ENCODE results near the gene LYPD5. TPM values are rescaled to one million over a fixed set of nuclear protein-coding genes. Genes with fewer than 3 reads are reported as not detected.

LYPD5 gene
- total RNA-seq, 3 donors from 2014 or later: 0.61 to 4.8 (median 3.9) TPM

- intact Hi-C loops (cut with DNase I, micrococcal nuclease): no loop called here
- TF ChIP-seq CTCF (IDR thresholded peaks at IDR 0.05): no peak
- no peak for ATAC-seq
- peaks cover 6% of the 10 kb centered on the region for H3K4me1 ChIP-seq (ENCODE audit: low read depth)
- no peaks in the 10 kb centered on the region for H3K36me3 ChIP-seq (ENCODE audit: low read depth)
- no peak overlapping the region for H3K4me3 ChIP-seq
- H3K9me3 ChIP-seq: no peaks in the 10 kb centered on the region
- peak in 1 of 3 donors; percentile 60 for DNase-seq
Measured at GRCh38 chr19:43789029-43789428, 13.2 kb downstream of the LYPD5 start.

- Histone ChIP-seq H3K4me1 (ENCODE audit: low read depth) (peaks cover 14% of the 10 kb centered on the region), H3K4me3 (no peak overlapping the region), H3K9me3 (no peaks in the 10 kb centered on the region), H3K36me3 (ENCODE audit: low read depth) (no peaks in the 10 kb centered on the region)
- ATAC-seq: no peak
- no peak for TF ChIP-seq CTCF (IDR thresholded peaks at IDR 0.05)
- intact Hi-C loops (cut with DNase I, micrococcal nuclease): no loop called here
- DNase-seq: no peak
Measured at GRCh38 chr19:43786665-43787064, 15.6 kb downstream of the LYPD5 start.

GRCh38 chr19:43784981-43785808 is 17.1 kb downstream of the LYPD5 start:
- TF ChIP-seq CTCF (IDR thresholded peaks at IDR 0.05): peak; percentile 97
- Histone ChIP-seq H3K9me3 (no peaks in the 10 kb centered on the region), H3K4me3 (no peak overlapping the region), H3K36me3 (ENCODE audit: low read depth) (no peaks in the 10 kb centered on the region), H3K4me1 (ENCODE audit: low read depth) (peaks cover 14% of the 10 kb centered on the region)
- DNase-seq (peak in 2 of 3 donors; percentile 68 to 79), ATAC-seq (peak; percentile 57)
- intact Hi-C loops (cut with DNase I, micrococcal nuclease): loop anchor here (5.0 kb wide), 1 partner anchor 38 kb away; no protein-coding TSS in a partner anchor

- peaks cover 14% of the 10 kb centered on the region for H3K4me1 ChIP-seq (ENCODE audit: low read depth)
- DNase-seq (peak in 2 of 3 donors; percentile 71 to 81), ATAC-seq (peak; percentile 53)
- no peaks in the 10 kb centered on the region for H3K9me3 ChIP-seq
- intact Hi-C loops (cut with DNase I, micrococcal nuclease): loop anchor here (5.0 kb wide), 1 partner anchor 37 kb away; no protein-coding TSS in a partner anchor
- H3K36me3 ChIP-seq (ENCODE audit: low read depth): no peaks in the 10 kb centered on the region
- TF ChIP-seq CTCF (IDR thresholded peaks at IDR 0.05): no peak
- H3K4me3 ChIP-seq: no peak overlapping the region
Measured at GRCh38 chr19:43784241-43784980, 17.8 kb downstream of the LYPD5 start.

- Histone ChIP-seq H3K4me1 (ENCODE audit: low read depth) (peaks cover 22% of the 10 kb centered on the region), H3K36me3 (ENCODE audit: low read depth) (no peaks in the 10 kb centered on the region), H3K9me3 (no peaks in the 10 kb centered on the region), H3K4me3 (no peak overlapping the region)
- no peak for TF ChIP-seq CTCF (IDR thresholded peaks at IDR 0.05)
- intact Hi-C loops (cut with DNase I, micrococcal nuclease): loop anchor here (5.0 kb wide), 1 partner anchor 36 kb away; no protein-coding TSS in a partner anchor
- DNase-seq (no peak), ATAC-seq (no peak)
Measured at GRCh38 chr19:43783636-43784035, 18.6 kb downstream of the LYPD5 start.

Measured in mucosa of descending colon (tissue), 3 donors.